IMR-90 (cell line): ENCODE results near the gene RPP25. TPM values are rescaled to one million over a fixed set of nuclear protein-coding genes. Genes with fewer than 3 reads are reported as not detected.

Experiments
- ATAC-seq: fragments of 200-7000 bp; cut with Tn5 transposase; 2 replicates; pipeline ENCODE4 v1.9.1; 2020; ENCODE audit warnings: low read depth, mild to moderate bottlenecking, moderate library complexity
- BruUV-seq: library from RNA; stranded (reverse); fragments of 400-500 nt; replicated peaks from 2 replicates; lab custom pipeline; 2021; lab: Mats Ljungman, UMichigan
- CTCF ChIA-PET: fragments of 300-600 bp; formaldehyde crosslinking; extraction: SDS; loops from one replicate; lab custom pipeline; 2021; ENCODE audit warnings: antibody characterized with exemption; lab: Yijun Ruan, JAX
- POLR2A ChIA-PET: fragments of 300-600 bp; sonication (Branson Sonifier 250); formaldehyde crosslinking; loops from one replicate; lab custom pipeline; 2022; ENCODE audit warnings: antibody characterized with exemption; ENCODE audit not compliant: unreplicated experiment; lab: Charles Lee
- DNase-seq: peaks from one replicate; pipeline ENCODE4 v3.0.0; 2013
- H2AFZ ChIP-seq: replicated peaks from 2 replicates; pipeline ENCODE3; 2013; ENCODE audit warnings: low read length, mild to moderate bottlenecking; ENCODE audit not compliant: poor library complexity
- H2AK5ac ChIP-seq: 2 replicates; pipeline ENCODE4 v1.6.1; 2013; ENCODE audit warnings: low read depth, low read length, inconsistent platforms
- H2AK9ac ChIP-seq: replicated peaks from 2 replicates; pipeline ENCODE3; 2013; ENCODE audit warnings: mild to moderate bottlenecking, low read depth, low read length, moderate library complexity; ENCODE audit not compliant: poor library complexity
- H2BK120ac ChIP-seq: 2 replicates; pipeline ENCODE4 v1.6.1; 2013; ENCODE audit warnings: low read depth, low read length, inconsistent platforms
- H2BK15ac ChIP-seq: 3 replicates; pipeline ENCODE4 v1.6.1; 2013; ENCODE audit warnings: low read depth, low read length, inconsistent platforms
- H2BK20ac ChIP-seq: 2 replicates; pipeline ENCODE4 v1.6.1; 2013; ENCODE audit warnings: low read depth, mild to moderate bottlenecking, inconsistent platforms, low read length, moderate library complexity
- H2BK5ac ChIP-seq: 2 replicates; pipeline ENCODE4 v1.6.1; 2013; ENCODE audit warnings: mild to moderate bottlenecking, low read depth, low read length, inconsistent platforms; ENCODE audit not compliant: poor library complexity, severe bottlenecking
- H3K14ac ChIP-seq: replicated peaks from 2 replicates; pipeline ENCODE4 v1.6.1; 2013; ENCODE audit warnings: low read depth, low read length, inconsistent platforms
- H3K18ac ChIP-seq: 2 replicates; pipeline ENCODE4 v1.6.1; 2013; ENCODE audit warnings: low read depth, low read length, control low read depth
- H3K23ac ChIP-seq: 2 replicates; pipeline ENCODE4 v1.6.1; 2013; ENCODE audit warnings: low read depth, low read length, inconsistent platforms
- H3K27ac ChIP-seq: 2 replicates; pipeline ENCODE4 v1.5.1; 2013; ENCODE audit warnings: mild to moderate bottlenecking, control low read depth, low read length; ENCODE audit not compliant: insufficient read depth
- H3K27me3 ChIP-seq: 2 replicates; pipeline ENCODE4 v1.6.1; 2013; ENCODE audit warnings: low read length; ENCODE audit not compliant: control insufficient read depth, insufficient read depth
- H3K36me3 ChIP-seq: 2 replicates; pipeline ENCODE4 v1.6.1; 2013; ENCODE audit warnings: low read length, mixed read lengths; ENCODE audit not compliant: control insufficient read depth, insufficient read depth
- H3K4ac ChIP-seq: 2 replicates; pipeline ENCODE4 v1.6.1; 2013; ENCODE audit warnings: low read depth, low read length, inconsistent platforms
- H3K4me1 ChIP-seq: 2 replicates; pipeline ENCODE4 v1.6.1; 2013; ENCODE audit warnings: low read length, mixed read lengths; ENCODE audit not compliant: control insufficient read depth, insufficient read depth
- H3K4me2 ChIP-seq: 2 replicates; pipeline ENCODE4 v1.6.1; 2013; ENCODE audit warnings: low read depth, mild to moderate bottlenecking, control low read depth, low read length, moderate library complexity
- H3K4me3 ChIP-seq: 2 replicates; pipeline ENCODE4 v1.5.1; 2013; ENCODE audit warnings: low read depth, mild to moderate bottlenecking, control low read depth, low read length, moderate library complexity; ENCODE audit not compliant: insufficient read depth
- H3K56ac ChIP-seq: 2 replicates; pipeline ENCODE4 v1.6.1; 2013; ENCODE audit warnings: low read length, inconsistent platforms; ENCODE audit not compliant: insufficient read depth; ENCODE audit errors: extremely low read depth
- H3K79me1 ChIP-seq, 2 experiments: 2 replicates each; pipeline ENCODE4 v1.6.1; 2013; ENCODE audit warnings: low read length in 2 of 2, inconsistent platforms in 1 of 2, low read depth in 1 of 2
- H3K9ac ChIP-seq: 2 replicates; pipeline ENCODE4 v1.6.1; 2013; ENCODE audit warnings: low read depth, low read length, control low read depth
- H3K9me1 ChIP-seq: 2 replicates; pipeline ENCODE4 v1.6.1; 2013; ENCODE audit warnings: low read length, inconsistent platforms; ENCODE audit not compliant: insufficient read depth
- H3K9me3 ChIP-seq: 2 replicates; pipeline ENCODE4 v1.6.1; 2013; ENCODE audit warnings: low read length; ENCODE audit not compliant: control insufficient read depth, insufficient read depth
- H4K20me1 ChIP-seq: 2 replicates; pipeline ENCODE4 v1.6.1; 2013; ENCODE audit warnings: low read length, inconsistent platforms; ENCODE audit not compliant: insufficient read depth
- H4K5ac ChIP-seq: 2 replicates; pipeline ENCODE4 v1.6.1; 2013; ENCODE audit warnings: mild to moderate bottlenecking, low read depth, low read length, control low read depth
- H4K8ac ChIP-seq, 2 experiments: 2 replicates each; pipeline ENCODE4 v1.6.1; 2013; ENCODE audit warnings: low read depth in 2 of 2, low read length in 2 of 2, control low read depth in 1 of 2, inconsistent platforms in 1 of 2
- H4K91ac ChIP-seq: 2 replicates; pipeline ENCODE4 v1.6.1; 2013; ENCODE audit warnings: low read depth, low read length, inconsistent platforms; ENCODE audit not compliant: insufficient read depth
- BHLHE40 ChIP-seq: fragments of 150-350 bp; IDR thresholded peaks from 2 replicates; pipeline ENCODE4 v1.6.1; 2016; ENCODE audit warnings: mild to moderate bottlenecking, low read depth, low read length
- CEBPB ChIP-seq: IDR thresholded peaks from 2 replicates; pipeline ENCODE4 v1.6.1; 2012; ENCODE audit warnings: low read depth, low read length, improper control_type of control experiment
- FOS ChIP-seq: fragments of 150-350 bp; IDR thresholded peaks from 2 replicates; pipeline ENCODE4 v1.6.1; 2016; ENCODE audit warnings: low read depth, low read length
- MAZ ChIP-seq: IDR thresholded peaks from 2 replicates; pipeline ENCODE4 v1.6.1; 2012; ENCODE audit warnings: low read depth, mild to moderate bottlenecking, low read length, improper control_type of control experiment, moderate library complexity, borderline replicate concordance
- MXI1 ChIP-seq: IDR thresholded peaks from 2 replicates; pipeline ENCODE4 v1.6.1; 2012; ENCODE audit warnings: low read depth, mild to moderate bottlenecking, low read length, moderate library complexity, borderline replicate concordance
- NFE2L2 ChIP-seq: fragments of 150-350 bp; IDR thresholded peaks from 2 replicates; pipeline ENCODE4 v1.6.1; 2016; ENCODE audit warnings: low read depth, mild to moderate bottlenecking, low read length
- POLR2A ChIP-seq: IDR thresholded peaks from 2 replicates; pipeline ENCODE4 v1.6.1; 2012; ENCODE audit warnings: mild to moderate bottlenecking, low read depth, low read length
- RAD21 ChIP-seq: IDR thresholded peaks from 2 replicates; pipeline ENCODE4 v1.6.1; 2012; ENCODE audit warnings: low read length, improper control_type of control experiment
- RCOR1 ChIP-seq: IDR thresholded peaks from 2 replicates; pipeline ENCODE4 v1.6.1; 2012; ENCODE audit warnings: mild to moderate bottlenecking, low read length, improper control_type of control experiment; ENCODE audit not compliant: insufficient replicate concordance
- SMC3 ChIP-seq: fragments of 150-350 bp; IDR thresholded peaks from 2 replicates; pipeline ENCODE4 v1.6.1; 2016; ENCODE audit warnings: low read depth, mild to moderate bottlenecking, antibody characterized with exemption, low read length, moderate library complexity
- WGBS, 2 experiments: methylation state at CpG; one replicate each; pipeline versions ENCODE4 v1.1.5 to v1.1.7; 2013; ENCODE audit warnings: missing lambda C conversion rate in 2 of 2; ENCODE audit not compliant: insufficient read length in 1 of 2; ENCODE audit errors: extremely low coverage in 2 of 2; 5-methylcytosine and 5-hydroxymethylcytosine counted together
- dilution Hi-C: fragments of 300-500 bp; cut with HindIII; formaldehyde crosslinking; loops from one replicate; pipeline ENCODE4 v1.14.3; 2018; ENCODE audit warnings: low sequenced_read_pairs; ENCODE audit not compliant: unreplicated experiment
- in situ Hi-C: fragments of 300-500 bp; cut with MboI; formaldehyde crosslinking; loops from 3 replicates; pipeline ENCODE4 v1.14.3; 2019; ENCODE audit warnings: low sequenced_read_pairs, inconsistent platforms, mixed read lengths
- intact Hi-C: fragments of 100-400 bp; cut with micrococcal nuclease; formaldehyde crosslinking; loops from 2 replicates; pipeline ENCODE4 v1.10.0; 2022
- polyA plus RNA-seq, 3 experiments: library from polyadenylated mRNA; depleted of rRNA; stranded (reverse); fragments of >200 nt; gene quantifications; 2 replicates each; pipeline ENCODE4 v1.2.3, GENCODE V29; 2012; ENCODE audit warnings: low replicate concordance in 1 of 3
- total RNA-seq: library from RNA; depleted of rRNA; stranded (reverse); fragments of >200 nt; gene quantifications from 2 replicates; pipeline ENCODE4 v1.2.3, GENCODE V29; 2012
- TF ChIP-seq, protein P1 (sequence below): fragments of 150-350 bp; IDR thresholded peaks from 2 replicates; pipeline ENCODE4 v1.6.1; 2016; ENCODE audit warnings: low read depth, mild to moderate bottlenecking, low read length, moderate library complexity, borderline replicate concordance

RPP25 gene
- total and polyA plus RNA-seq, 2 of the 4 experiments (the other 2 are of a cell fraction): 0.18 to 0.38 TPM

GRCh38 chr15:74995182-74995778 is 38.7 kb upstream of the RPP25 start, which contains the start of gene SCAMP5:
Gene SCAMP5 (plus strand): TSS chr15:74995563. CDS start chr15:75011840, 16,277 bp downstream.
- no peak within 1 kb of the TSS for H3K4ac ChIP-seq
- peak within 1 kb of the TSS; percentile 88 for H3K4me2 ChIP-seq
- no peaks in the 10 kb centered on the region for H3K79me1 ChIP-seq
- in situ Hi-C loops: no loop called here
- no peak within 1 kb of the TSS for H3K23ac ChIP-seq
- TF ChIP-seq FOS: no peak
- TF ChIP-seq NFE2L2: no peak
- no peak for TF ChIP-seq CEBPB
- TF ChIP-seq SMC3: no peak
- no peak for TF ChIP-seq POLR2A
- TF ChIP-seq BHLHE40: no peak
- TF ChIP-seq, protein P1, sequence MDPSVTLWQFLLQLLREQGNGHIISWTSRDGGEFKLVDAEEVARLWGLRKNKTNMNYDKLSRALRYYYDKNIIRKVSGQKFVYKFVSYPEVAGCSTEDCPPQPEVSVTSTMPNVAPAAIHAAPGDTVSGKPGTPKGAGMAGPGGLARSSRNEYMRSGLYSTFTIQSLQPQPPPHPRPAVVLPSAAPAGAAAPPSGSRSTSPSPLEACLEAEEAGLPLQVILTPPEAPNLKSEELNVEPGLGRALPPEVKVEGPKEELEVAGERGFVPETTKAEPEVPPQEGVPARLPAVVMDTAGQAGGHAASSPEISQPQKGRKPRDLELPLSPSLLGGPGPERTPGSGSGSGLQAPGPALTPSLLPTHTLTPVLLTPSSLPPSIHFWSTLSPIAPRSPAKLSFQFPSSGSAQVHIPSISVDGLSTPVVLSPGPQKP: no peak
- peak; percentile 58 for TF ChIP-seq RCOR1
- no peak for TF ChIP-seq MXI1
- TF ChIP-seq MAZ: peak; percentile 43; the same call in 1 of the 2 replicates
- TF ChIP-seq RAD21: no peak
- no peak within 1 kb of the TSS for H2BK15ac ChIP-seq
- H3K4me1 ChIP-seq: no peaks in the 10 kb centered on the region
- H3K9ac ChIP-seq: peak within 1 kb of the TSS; percentile 57
- no peak within 1 kb of the TSS for H4K91ac ChIP-seq
- no peaks in the 10 kb centered on the region for H3K36me3 ChIP-seq
- H2BK20ac ChIP-seq: no peak within 1 kb of the TSS
- peaks cover 4% of the 10 kb centered on the region; the same call in 1 of the 2 replicates for H3K9me3 ChIP-seq
- CTCF ChIA-PET: interaction anchor here (1.0 to 1.1 kb wide), 2 partner anchors 38 to 206 kb away, joined by 3 read pairs; partner anchors contain the start of genes C15orf39 and RPP25
- H2BK120ac ChIP-seq: no peak within 1 kb of the TSS
- POLR2A ChIA-PET: no interaction called here
- H2AK5ac ChIP-seq: no peak within 1 kb of the TSS
- BruUV-seq: no TSS peak
- dilution Hi-C loops: no loop called here
- H2BK5ac ChIP-seq: no peak within 1 kb of the TSS
- H3K56ac ChIP-seq: no peak within 1 kb of the TSS
- no peaks in the 10 kb centered on the region; the same call in 1 of the 2 replicates for H4K20me1 ChIP-seq
- peak; percentile 100 for ATAC-seq
- peak within 1 kb of the TSS; percentile 93 for H2AFZ ChIP-seq
- H2AK9ac ChIP-seq: no peak within 1 kb of the TSS
- no peak within 1 kb of the TSS for H3K18ac ChIP-seq
- H3K4me3 ChIP-seq: peak within 1 kb of the TSS; percentile 72
- H4K5ac ChIP-seq: no peak within 1 kb of the TSS
- peaks cover 26% of the 10 kb centered on the region for H3K27me3 ChIP-seq
- no peaks in the 10 kb centered on the region for H3K9me1 ChIP-seq
- peak; percentile 93 for DNase-seq
- WGBS, 2 experiments: 1% methylated on average over 31 of the region's 58 CpGs; no CpG with 5 or more reads in 1 of the 2 experiments
- H3K14ac ChIP-seq: no peak within 1 kb of the TSS
- intact Hi-C loops: no loop called here
- 0 out of 4 replicates have a peak within 1 kb of the TSS, but pooled peaks of 1 of the 2 experiments have one; percentile 39 for H4K8ac ChIP-seq
- no peak within 1 kb of the TSS for H3K27ac ChIP-seq
